Fibroblast of the aortic adventitia (primary cell): Measurements from ENCODE around the gene HDAC3. TPM values are rescaled to one million over a fixed set of nuclear protein-coding genes. Genes with fewer than 3 reads are reported as not detected.

Experiments
- DNase-seq: peaks from one replicate; pipeline ENCODE4 v3.0.0-alpha.2; 2010; ENCODE audit warnings: low read depth
- H3K4me3 ChIP-seq: 2 replicates; pipeline ENCODE4 v1.5.1; 2011; ENCODE audit warnings: low read depth, mild to moderate bottlenecking, control low read depth, low read length, moderate library complexity
- total RNA-seq: library from RNA; depleted of rRNA; stranded (reverse); fragments of >200 nt; gene quantifications from 2 replicates; pipeline ENCODE4 v1.2.3, GENCODE V29; 2012; ENCODE audit warnings: low replicate concordance
- TF ChIP-seq, protein P1 (sequence below): IDR thresholded peaks from 2 replicates; pipeline ENCODE4 v1.5.1; 2011; ENCODE audit warnings: mild to moderate bottlenecking, low read length, control low read depth, inconsistent platforms; ENCODE audit not compliant: insufficient read depth

Gene HDAC3
- total RNA-seq, 1 donor: 48.4 TPM

DNA sequence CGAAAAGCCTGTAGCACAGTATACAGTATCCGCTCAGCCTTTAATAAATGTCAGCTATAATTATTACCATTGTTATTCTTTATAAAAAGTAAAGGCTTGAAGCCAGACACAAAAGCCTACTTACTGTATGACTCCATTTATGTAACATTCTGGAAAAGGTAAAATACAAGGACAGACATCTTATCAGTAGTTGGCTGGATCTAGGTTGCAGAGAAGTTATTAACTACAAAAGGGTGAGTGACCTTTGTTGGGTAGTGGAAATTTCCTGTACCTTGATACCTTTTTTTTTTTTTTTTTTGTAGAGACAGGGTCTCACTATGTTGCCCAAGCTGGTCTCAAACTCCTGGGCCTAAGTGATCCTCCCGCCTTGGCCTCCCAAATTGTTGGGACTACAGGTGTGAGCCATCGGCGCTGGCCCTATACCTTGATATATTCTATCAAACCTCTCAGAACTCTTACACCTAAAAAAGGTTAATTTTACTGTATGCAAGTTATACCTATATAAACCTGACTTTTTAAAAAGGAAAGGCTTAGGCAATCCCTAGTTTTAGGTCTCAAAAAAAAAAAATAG lies 6.0 kb downstream of the HDAC3 start:
- H3K4me3 ChIP-seq: no peak overlapping the region
- TF ChIP-seq, protein P1, sequence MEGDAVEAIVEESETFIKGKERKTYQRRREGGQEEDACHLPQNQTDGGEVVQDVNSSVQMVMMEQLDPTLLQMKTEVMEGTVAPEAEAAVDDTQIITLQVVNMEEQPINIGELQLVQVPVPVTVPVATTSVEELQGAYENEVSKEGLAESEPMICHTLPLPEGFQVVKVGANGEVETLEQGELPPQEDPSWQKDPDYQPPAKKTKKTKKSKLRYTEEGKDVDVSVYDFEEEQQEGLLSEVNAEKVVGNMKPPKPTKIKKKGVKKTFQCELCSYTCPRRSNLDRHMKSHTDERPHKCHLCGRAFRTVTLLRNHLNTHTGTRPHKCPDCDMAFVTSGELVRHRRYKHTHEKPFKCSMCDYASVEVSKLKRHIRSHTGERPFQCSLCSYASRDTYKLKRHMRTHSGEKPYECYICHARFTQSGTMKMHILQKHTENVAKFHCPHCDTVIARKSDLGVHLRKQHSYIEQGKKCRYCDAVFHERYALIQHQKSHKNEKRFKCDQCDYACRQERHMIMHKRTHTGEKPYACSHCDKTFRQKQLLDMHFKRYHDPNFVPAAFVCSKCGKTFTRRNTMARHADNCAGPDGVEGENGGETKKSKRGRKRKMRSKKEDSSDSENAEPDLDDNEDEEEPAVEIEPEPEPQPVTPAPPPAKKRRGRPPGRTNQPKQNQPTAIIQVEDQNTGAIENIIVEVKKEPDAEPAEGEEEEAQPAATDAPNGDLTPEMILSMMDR: no peak
- DNase-seq: no peak

DNA sequence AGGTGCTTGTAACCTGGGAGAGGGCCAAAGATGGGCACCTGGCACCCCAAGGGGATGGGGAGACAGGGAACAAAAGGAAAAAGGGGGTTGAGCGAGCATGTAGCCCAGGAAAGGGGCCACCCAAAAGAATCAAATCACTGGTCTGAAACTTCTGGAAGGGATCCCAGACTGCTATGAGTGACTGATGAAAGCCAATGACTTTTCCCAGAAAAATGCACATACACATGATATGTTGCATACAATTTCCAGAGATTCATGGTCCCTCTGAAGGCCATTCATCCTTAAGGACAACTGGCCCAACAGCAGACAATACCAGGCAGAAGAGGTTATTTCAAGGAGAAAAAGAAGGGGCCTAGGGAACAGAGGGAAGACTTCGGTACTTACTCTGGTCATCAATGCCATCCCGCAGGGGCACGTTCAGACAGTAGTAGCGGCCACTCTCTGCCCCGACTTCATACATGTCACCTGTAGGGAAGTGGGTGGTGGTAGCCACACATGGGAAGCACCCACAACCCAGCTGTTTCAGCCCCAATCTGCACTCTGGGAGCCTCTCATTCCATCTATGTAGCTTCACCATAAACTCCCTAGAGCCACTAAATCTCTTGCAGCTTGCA lies 8.4 kb downstream of the HDAC3 start:
- TF ChIP-seq, protein P1: no peak
- DNase-seq: peak; percentile 25

DNA sequence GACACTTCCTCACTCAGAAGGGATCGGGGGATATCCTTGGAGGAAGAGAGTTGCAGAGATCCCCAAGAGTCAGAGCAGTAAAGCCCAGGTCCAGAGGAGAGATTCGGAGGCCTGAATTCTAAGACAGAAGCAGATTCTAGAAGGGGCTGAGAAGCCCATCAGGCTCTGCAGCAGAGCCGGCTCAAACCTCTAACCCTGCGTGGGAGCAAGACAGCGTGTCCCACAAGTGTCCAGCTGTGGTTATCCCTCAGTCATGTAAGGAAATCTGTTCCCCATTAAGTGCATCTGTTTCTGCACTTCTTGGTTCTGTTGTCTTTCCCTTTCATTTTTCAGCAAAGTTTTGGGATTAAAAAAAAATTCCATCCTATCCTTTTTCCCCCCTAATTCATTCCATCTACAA lies 13.0 kb downstream of the HDAC3 start:
- no peak for DNase-seq
- TF ChIP-seq, protein P1: no peak
- no peak overlapping the region for H3K4me3 ChIP-seq

More for the DNA sequence above, 8.4 kb downstream of the HDAC3 start:
- H3K4me3 ChIP-seq: no peak overlapping the region

DNA sequence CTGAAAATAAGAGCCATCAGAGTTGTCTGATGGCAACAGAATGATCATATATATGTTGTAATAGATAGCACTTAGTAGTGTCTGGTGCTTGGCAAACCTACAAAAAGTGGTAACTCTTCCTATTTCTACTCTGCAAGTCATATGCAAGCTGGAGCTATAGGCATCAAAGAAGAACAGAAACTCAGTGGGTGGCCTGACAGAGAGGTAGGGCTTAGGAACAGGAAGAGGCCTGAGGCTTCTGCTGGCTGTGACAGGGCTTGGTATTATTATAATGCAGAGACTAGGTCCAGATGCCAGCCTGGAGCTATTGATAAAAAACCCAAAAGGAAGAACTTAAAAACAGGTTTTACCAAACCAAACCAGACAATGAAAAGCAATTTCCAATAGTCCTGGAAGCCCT lies 13.5 kb downstream of the HDAC3 start:
- no peak for DNase-seq
- H3K4me3 ChIP-seq: no peak overlapping the region
- TF ChIP-seq, protein P1: no peak

DNA sequence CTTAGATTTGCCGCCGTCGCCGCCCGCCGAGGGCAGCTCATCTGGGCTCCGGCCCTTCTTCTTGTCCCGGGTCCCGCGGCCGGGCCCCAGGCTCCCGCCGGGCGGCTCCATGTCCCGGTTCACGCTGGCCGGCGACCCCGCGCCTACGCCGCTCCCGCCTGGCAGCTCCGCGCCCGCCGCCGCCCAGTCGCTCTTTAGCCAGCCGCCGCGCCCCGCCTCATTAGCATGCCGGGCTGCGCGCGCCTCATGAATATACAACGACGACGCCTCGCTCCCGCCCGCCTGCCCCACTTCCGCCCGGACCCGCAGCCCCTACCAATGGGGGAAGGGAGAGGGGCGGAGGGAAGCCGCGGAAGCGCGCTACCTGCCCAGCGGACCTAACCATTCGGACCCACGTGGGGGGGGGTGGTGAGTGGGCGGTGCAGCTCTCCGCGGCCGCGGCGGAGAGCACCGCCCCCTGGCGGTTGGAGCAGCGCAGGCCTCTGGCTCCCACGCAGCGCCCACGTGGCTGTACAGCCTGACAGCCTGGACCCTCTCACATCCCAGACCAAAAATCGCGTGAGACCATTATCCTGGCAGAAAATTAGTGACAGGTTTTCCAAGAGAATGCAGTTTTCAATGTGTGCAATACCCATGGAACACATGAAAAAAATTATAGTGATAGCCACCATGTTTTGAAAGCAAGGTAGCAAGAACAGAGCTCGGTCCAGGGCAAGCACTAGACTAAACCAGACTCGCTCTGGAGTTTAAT lies 17.7 kb downstream of the HDAC3 start, which contains the start of gene DIAPH1:
Gene DIAPH1, minus strand, starts transcription at position 197 of the 751 bp plus-strand sequence. Its CDS starts 86 bp downstream, at position 111.
- DNase-seq: peak; percentile 93
- TF ChIP-seq, protein P1: peak; percentile 92
- peak within 1 kb of the TSS; percentile 80 for H3K4me3 ChIP-seq

DNA sequence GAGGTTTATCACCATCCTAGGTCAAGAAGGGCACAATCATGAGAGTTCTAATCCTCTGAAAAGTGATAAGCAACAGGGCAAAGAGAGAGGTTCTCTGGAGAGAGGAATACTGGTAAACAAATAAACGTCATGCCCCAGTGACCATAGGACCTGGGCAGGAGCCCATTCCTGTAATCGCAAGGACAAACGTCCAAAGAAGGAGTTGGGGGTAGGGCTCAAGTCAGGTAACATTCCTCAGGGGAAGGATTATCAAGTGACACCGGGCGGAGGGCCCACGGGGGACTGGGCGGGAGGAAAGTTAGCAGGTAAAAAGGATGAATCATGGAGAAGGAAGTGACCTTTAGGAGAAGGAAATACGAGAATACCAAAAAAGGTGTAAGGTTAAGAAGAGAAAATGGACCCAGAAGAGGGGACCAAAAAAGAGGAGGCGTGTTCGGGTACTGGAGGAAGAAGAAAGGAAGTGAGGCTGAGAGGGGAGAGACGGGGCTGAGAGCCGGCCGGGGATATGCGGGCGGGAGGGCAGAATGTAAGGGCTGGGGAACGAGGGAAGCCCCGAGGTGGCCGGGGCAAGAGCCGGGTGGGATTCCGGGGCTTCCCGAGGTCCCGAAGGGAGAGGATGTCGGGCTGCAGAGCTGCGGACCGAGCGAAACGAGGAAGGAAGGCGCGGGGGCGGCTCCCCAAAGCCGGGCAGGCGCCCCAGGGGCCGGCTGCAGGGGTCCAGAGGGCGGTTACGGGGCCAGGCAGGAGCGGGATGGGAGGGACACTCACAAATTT lies 18.4 kb downstream of the HDAC3 start:
- peak overlapping the region; percentile 80 for H3K4me3 ChIP-seq
- peak; percentile 21 for DNase-seq
- TF ChIP-seq, protein P1: no peak
